CD14-positive monocyte (primary cell): ENCODE data around the gene TTLL11. TPM values are rescaled to one million over a fixed set of nuclear protein-coding genes. Genes with fewer than 3 reads are reported as not detected.
"Not testable (repeated sequence)": the region's sequence is repeated elsewhere in the genome, so short reads cannot be mapped to it uniquely, and the experiment has no call there.

Source experiments
- DNase-seq, 3 donors: peaks; one replicate each; pipeline ENCODE4 v3.0.0-alpha.2; 2011 to 2022
- H2AFZ ChIP-seq: 2 replicates; pipeline ENCODE4 v1.6.0; 2012; ENCODE audit warnings: mild to moderate bottlenecking, low read depth, low read length, inconsistent platforms; ENCODE audit not compliant: insufficient read depth, poor library complexity, severe bottlenecking
- H3K27ac ChIP-seq, 2 donors: 1 replicate in 1 of 2; 2 replicates in 1 of 2; pipeline ENCODE4 v1.5.1; 2012 to 2013; ENCODE audit warnings: low read length in 2 of 2, control low read depth in 1 of 2, inconsistent platforms in 1 of 2, low read depth in 1 of 2, mild to moderate bottlenecking in 1 of 2
- H3K27me3 ChIP-seq, 2 donors: one replicate each; pipeline versions ENCODE4 v1.6.0 to v1.6.1; 2011 to 2013; ENCODE audit warnings: low read length in 2 of 2; ENCODE audit not compliant: control insufficient read depth in 2 of 2, insufficient read depth in 2 of 2
- H3K36me3 ChIP-seq, 2 donors: replicated peaks in 1 of 2; 1 replicate in 1 of 2; 2 replicates in 1 of 2; pipeline versions ENCODE4 v1.5.1 to v1.6.1; 2012 to 2013; ENCODE audit warnings: low read length in 2 of 2, control low read depth in 1 of 2, inconsistent platforms in 1 of 2, mild to moderate bottlenecking in 1 of 2; ENCODE audit not compliant: insufficient read depth in 2 of 2, control insufficient read depth in 1 of 2
- H3K4me1 ChIP-seq, 2 donors: 1 replicate in 1 of 2; 2 replicates in 1 of 2; pipeline versions ENCODE4 v1.5.1 to v1.6.1; 2012 to 2013; ENCODE audit warnings: low read length in 2 of 2, control low read depth in 1 of 2, inconsistent platforms in 1 of 2, mild to moderate bottlenecking in 1 of 2, moderate library complexity in 1 of 2; ENCODE audit not compliant: insufficient read depth in 2 of 2, control insufficient read depth in 1 of 2
- H3K4me2 ChIP-seq: replicated peaks from 2 replicates; pipeline ENCODE3; 2012; ENCODE audit warnings: low read length, moderate library complexity, mild to moderate bottlenecking; ENCODE audit not compliant: poor library complexity, severe bottlenecking; ENCODE audit errors: extremely low read depth
- H3K4me3 ChIP-seq, 3 experiments: fragments of 200-600 bp in 1 of 3; sonication (generic) in 1 of 3; replicated peaks in 1 of 3; 1 replicate in 2 of 3; 2 replicates in 1 of 3; pipeline ENCODE4 v1.5.1; 2011 to 2013; ENCODE audit warnings: low read length in 3 of 3, mild to moderate bottlenecking in 3 of 3, control low read depth in 2 of 3, low read depth in 2 of 3, inconsistent platforms in 1 of 3, moderate library complexity in 1 of 3
- H3K79me2 ChIP-seq: 2 replicates; pipeline ENCODE4 v1.6.0; 2012; ENCODE audit warnings: mild to moderate bottlenecking, control low read depth, inconsistent platforms, low read length, moderate library complexity; ENCODE audit not compliant: insufficient read depth
- H3K9ac ChIP-seq: 2 replicates; pipeline ENCODE4 v1.6.0; 2017; ENCODE audit warnings: low read length, mild to moderate bottlenecking; ENCODE audit not compliant: insufficient read depth, poor library complexity, severe bottlenecking
- H3K9me3 ChIP-seq, 2 donors: replicated peaks in 1 of 2; 1 replicate in 1 of 2; 2 replicates in 1 of 2; pipeline versions ENCODE4 v1.5.1 to v1.6.1; 2012 to 2013; ENCODE audit warnings: low read length in 2 of 2, control low read depth in 1 of 2; ENCODE audit not compliant: control insufficient read depth in 1 of 2, insufficient read depth in 1 of 2
- H4K20me1 ChIP-seq: 2 replicates; pipeline ENCODE4 v1.6.0; 2012; ENCODE audit warnings: mild to moderate bottlenecking, low read length, control low read depth, moderate library complexity; ENCODE audit not compliant: insufficient read depth
- H3K27ac Mint-ChIP-seq, 7 donors: one replicate each; pipeline ENCODE4 v1.8.0; 2020; ENCODE audit warnings: mild to moderate bottlenecking in 7 of 7, mixed read lengths in 7 of 7, moderate library complexity in 6 of 7, inconsistent platforms in 2 of 7
- H3K27me3 Mint-ChIP-seq, 3 donors: one replicate each; pipeline ENCODE4 v1.8.0; 2021 to 2022; ENCODE audit warnings: low read depth in 3 of 3, mild to moderate bottlenecking in 3 of 3, mixed read lengths in 3 of 3, moderate library complexity in 3 of 3, inconsistent platforms in 1 of 3
- H3K36me3 Mint-ChIP-seq, 2 donors: one replicate each; pipeline ENCODE4 v1.8.0; 2020; ENCODE audit warnings: mixed read lengths in 2 of 2, inconsistent platforms in 1 of 2, mild to moderate bottlenecking in 1 of 2
- H3K4me1 Mint-ChIP-seq: one replicate; pipeline ENCODE4 v1.8.0; 2020; ENCODE audit warnings: mild to moderate bottlenecking, mixed read lengths
- H3K4me3 Mint-ChIP-seq, 2 donors: one replicate each; pipeline ENCODE4 v1.8.0; 2020; ENCODE audit warnings: mild to moderate bottlenecking in 2 of 2, mixed read lengths in 2 of 2, moderate library complexity in 1 of 2
- H3K9me3 Mint-ChIP-seq, 7 donors: one replicate each; pipeline ENCODE4 v1.8.0; 2020 to 2022; ENCODE audit warnings: mixed read lengths in 7 of 7, mild to moderate bottlenecking in 6 of 7, moderate library complexity in 6 of 7, inconsistent platforms in 2 of 7
- CTCF ChIP-seq: fragments of 200-600 bp; IDR thresholded peaks from one replicate; pipeline ENCODE4 v1.8.0; 2022; ENCODE audit warnings: antibody characterized with exemption, mild to moderate bottlenecking
- WGBS: methylation state at CpG from one replicate; pipeline ENCODE4 v1.1.5; 2013; ENCODE audit warnings: missing lambda C conversion rate; ENCODE audit not compliant: insufficient coverage; 5-methylcytosine and 5-hydroxymethylcytosine counted together
- intact Hi-C, 2 donors: fragments of 100-400 bp; cut with micrococcal nuclease; formaldehyde crosslinking; loops; one replicate each; pipeline versions ENCODE4 v1.15.0 to v1.15.1; 2023
- polyA plus RNA-seq, 3 donors: library from polyadenylated mRNA; depleted of rRNA in 1 of 3; unstranded in 2 of 3; stranded (reverse) in 1 of 3; fragments of 300-500 nt in 2 of 3; fragments of >200 nt in 1 of 3; fragmentation: Illumina TruSeq in 2 of 3; gene quantifications; 1 replicate in 2 of 3; 2 replicates in 1 of 3; pipeline ENCODE4 v1.2.3, GENCODE V29; 2012 to 2021

Gene TTLL11
- polyA plus RNA-seq, 3 donors, result 2.9 to 3.5 (median 3.1) TPM

- Histone ChIP-seq H3K4me2 (no peak overlapping the region), H3K27ac (no peak overlapping the region), H3K4me3 (no peak overlapping the region), H3K27me3 (no peaks in the 10 kb centered on the region), H3K79me2 (no peaks in the 10 kb centered on the region), H3K4me1 (no peaks in the 10 kb centered on the region), H3K36me3 (no peaks in the 10 kb centered on the region), H4K20me1 (no peaks in the 10 kb centered on the region), H3K9ac (no peak overlapping the region), H3K9me3 (peaks cover 0 to 7% of the 10 kb centered on the region in 2 donors), H2AFZ (no peak overlapping the region)
- H3K9me3 Mint-ChIP-seq, result peaks cover 4 to 8% (median 6%) of the 10 kb centered on the region in 7 donors
- DNase-seq, result no peak
- no peak overlapping the region for H3K27ac Mint-ChIP-seq
- H3K27me3 Mint-ChIP-seq, result peaks cover 0 to 9% (median 2%) of the 10 kb centered on the region in 3 donors
- no peaks in the 10 kb centered on the region for H3K36me3 Mint-ChIP-seq
- intact Hi-C loops, result no loop called here
- H3K4me1 Mint-ChIP-seq, result no peaks in the 10 kb centered on the region
- no peak for TF ChIP-seq CTCF
- 79% methylated on average over 5 of the region's 7 CpGs for WGBS
- no peak overlapping the region for H3K4me3 Mint-ChIP-seq
Measured at GRCh38 chr9:121895358-121895757, 197.8 kb downstream of the TTLL11 start.

GRCh38 chr9:121894380-121894779, 198.7 kb downstream of the TTLL11 start:
- H3K4me1 ChIP-seq, DNase-seq, H3K36me3 ChIP-seq, H3K27me3 ChIP-seq, H3K9me3 Mint-ChIP-seq, H3K79me2 ChIP-seq, H3K27me3 Mint-ChIP-seq, H3K4me3 ChIP-seq, intact Hi-C loops, H3K36me3 Mint-ChIP-seq, H3K27ac ChIP-seq, H2AFZ ChIP-seq, H3K9ac ChIP-seq, H3K9me3 ChIP-seq, H3K27ac Mint-ChIP-seq, H3K4me3 Mint-ChIP-seq, H3K4me1 Mint-ChIP-seq, H4K20me1 ChIP-seq, H3K4me2 ChIP-seq: not testable (repeated sequence)
- WGBS, result no CpG with 5 or more reads among the region's 2 CpGs
